Astrocyte of the spinal cord (primary cell): ENCODE results near the gene CDK14.

ENCODE experiments used
- DNase-seq: peaks from one replicate; pipeline ENCODE4 v3.0.0; 2011; ENCODE audit warnings: low read depth, low spot score
- H3K4me3 ChIP-seq: 2 replicates; pipeline ENCODE4 v1.5.1; 2011; ENCODE audit warnings: low read depth, mild to moderate bottlenecking, low read length, moderate library complexity
- in situ Hi-C: cut with HindIII; loops from 2 replicates; pipeline ENCODE4 v1.10.0; 2017; ENCODE audit warnings: low sequenced_read_pairs
- TF ChIP-seq, protein P1 (sequence below): IDR thresholded peaks from 2 replicates; pipeline ENCODE4 v1.5.1; 2012; ENCODE audit warnings: low read depth, mild to moderate bottlenecking, low read length, inconsistent platforms

Gene CDK14

GRCh38 chr7:91243591-91244301 is 647.6 kb downstream of the CDK14 start:
- no peak overlapping the region for H3K4me3 ChIP-seq
- in situ Hi-C loops, result no loop called here
- peak; percentile 36 for DNase-seq
- TF ChIP-seq, protein P1, sequence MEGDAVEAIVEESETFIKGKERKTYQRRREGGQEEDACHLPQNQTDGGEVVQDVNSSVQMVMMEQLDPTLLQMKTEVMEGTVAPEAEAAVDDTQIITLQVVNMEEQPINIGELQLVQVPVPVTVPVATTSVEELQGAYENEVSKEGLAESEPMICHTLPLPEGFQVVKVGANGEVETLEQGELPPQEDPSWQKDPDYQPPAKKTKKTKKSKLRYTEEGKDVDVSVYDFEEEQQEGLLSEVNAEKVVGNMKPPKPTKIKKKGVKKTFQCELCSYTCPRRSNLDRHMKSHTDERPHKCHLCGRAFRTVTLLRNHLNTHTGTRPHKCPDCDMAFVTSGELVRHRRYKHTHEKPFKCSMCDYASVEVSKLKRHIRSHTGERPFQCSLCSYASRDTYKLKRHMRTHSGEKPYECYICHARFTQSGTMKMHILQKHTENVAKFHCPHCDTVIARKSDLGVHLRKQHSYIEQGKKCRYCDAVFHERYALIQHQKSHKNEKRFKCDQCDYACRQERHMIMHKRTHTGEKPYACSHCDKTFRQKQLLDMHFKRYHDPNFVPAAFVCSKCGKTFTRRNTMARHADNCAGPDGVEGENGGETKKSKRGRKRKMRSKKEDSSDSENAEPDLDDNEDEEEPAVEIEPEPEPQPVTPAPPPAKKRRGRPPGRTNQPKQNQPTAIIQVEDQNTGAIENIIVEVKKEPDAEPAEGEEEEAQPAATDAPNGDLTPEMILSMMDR, result no peak

DNA sequence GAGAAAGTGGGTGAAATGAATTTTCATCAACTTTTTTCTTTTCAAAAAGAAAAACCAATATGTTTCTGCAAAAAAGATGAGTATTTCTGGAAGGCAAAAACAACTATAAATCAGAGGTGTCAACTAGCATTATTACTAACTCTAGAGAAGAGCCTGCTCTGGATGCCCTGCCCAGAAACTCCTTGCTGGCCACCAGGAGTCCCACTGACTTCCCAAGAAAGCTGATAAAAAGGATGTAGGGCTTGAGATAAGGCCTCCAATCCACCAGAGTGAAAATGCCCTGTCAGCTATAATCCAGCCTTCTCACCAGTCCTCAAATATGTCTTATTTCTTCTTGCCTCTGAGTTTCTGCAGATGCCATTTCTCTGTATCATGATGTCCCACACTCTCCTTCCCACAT is 651.4 kb downstream of the CDK14 start:
- TF ChIP-seq, protein P1, result no peak
- H3K4me3 ChIP-seq, result no peak overlapping the region
- DNase-seq, result no peak
- in situ Hi-C loops, result no loop called here

- TF ChIP-seq, protein P1, result no peak
- no peak overlapping the region for H3K4me3 ChIP-seq
- in situ Hi-C loops, result no loop called here
- no peak for DNase-seq
These were observed 652.9 kb downstream of the CDK14 start for GRCh38 chr7:91248996-91249395.

GRCh38 chr7:91249506-91250233 is 653.5 kb downstream of the CDK14 start:
- H3K4me3 ChIP-seq, result no peak overlapping the region
- peak; percentile 50 for DNase-seq
- in situ Hi-C loops, result no loop called here
- TF ChIP-seq, protein P1, result no peak

GRCh38 chr7:91250706-91251105 is 654.6 kb downstream of the CDK14 start:
- TF ChIP-seq, protein P1, result no peak
- no peak for DNase-seq
- H3K4me3 ChIP-seq, result no peak overlapping the region
- in situ Hi-C loops, result no loop called here

GRCh38 chr7:91251877-91252276 is 655.8 kb downstream of the CDK14 start:
- TF ChIP-seq, protein P1, result no peak
- DNase-seq, result no peak
- in situ Hi-C loops, result no loop called here

More at GRCh38 chr7:91251877-91252276, 655.8 kb downstream of the CDK14 start:
- H3K4me3 ChIP-seq, result no peak overlapping the region
